GM18505 (cell line): ENCODE measurements around the gene TNIK.

Experiments
- ATAC-seq: cut with Tn5 transposase; IDR thresholded peaks from one replicate; pipeline ENCODE4 v1.9.1; 2021; ENCODE audit not compliant: unreplicated experiment
- POLR2A ChIP-seq: IDR thresholded peaks from 4 replicates; pipeline ENCODE4 v1.6.1; 2011; ENCODE audit warnings: borderline replicate concordance; ENCODE audit not compliant: insufficient read depth, insufficient read length; ENCODE audit errors: extremely low read depth

The TNIK gene

GRCh38 chr3:171061749-171062148, 398.5 kb downstream of the TNIK start:
- ATAC-seq: no peak
- no peak for TF ChIP-seq POLR2A

DNA sequence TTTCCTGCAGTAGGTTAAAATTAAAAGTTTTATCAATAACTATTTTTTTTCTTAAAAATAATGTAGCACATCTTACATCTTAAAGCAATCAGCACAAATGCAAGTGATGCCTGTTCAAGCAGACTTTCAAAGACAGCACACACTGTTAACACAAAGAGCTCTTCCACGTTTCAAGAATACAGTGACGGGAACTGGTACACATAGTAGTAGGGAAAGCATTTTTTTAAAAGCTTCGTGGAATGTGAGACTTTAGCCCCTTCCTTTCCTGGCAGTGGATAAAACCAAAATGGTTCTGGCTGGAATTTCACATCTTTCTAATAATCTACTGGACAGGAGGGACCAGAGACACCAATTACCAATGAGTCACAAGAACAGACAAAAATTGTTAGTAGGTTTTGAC, 400.2 kb downstream of the TNIK start:
- no peak for ATAC-seq
- no peak for TF ChIP-seq POLR2A

DNA sequence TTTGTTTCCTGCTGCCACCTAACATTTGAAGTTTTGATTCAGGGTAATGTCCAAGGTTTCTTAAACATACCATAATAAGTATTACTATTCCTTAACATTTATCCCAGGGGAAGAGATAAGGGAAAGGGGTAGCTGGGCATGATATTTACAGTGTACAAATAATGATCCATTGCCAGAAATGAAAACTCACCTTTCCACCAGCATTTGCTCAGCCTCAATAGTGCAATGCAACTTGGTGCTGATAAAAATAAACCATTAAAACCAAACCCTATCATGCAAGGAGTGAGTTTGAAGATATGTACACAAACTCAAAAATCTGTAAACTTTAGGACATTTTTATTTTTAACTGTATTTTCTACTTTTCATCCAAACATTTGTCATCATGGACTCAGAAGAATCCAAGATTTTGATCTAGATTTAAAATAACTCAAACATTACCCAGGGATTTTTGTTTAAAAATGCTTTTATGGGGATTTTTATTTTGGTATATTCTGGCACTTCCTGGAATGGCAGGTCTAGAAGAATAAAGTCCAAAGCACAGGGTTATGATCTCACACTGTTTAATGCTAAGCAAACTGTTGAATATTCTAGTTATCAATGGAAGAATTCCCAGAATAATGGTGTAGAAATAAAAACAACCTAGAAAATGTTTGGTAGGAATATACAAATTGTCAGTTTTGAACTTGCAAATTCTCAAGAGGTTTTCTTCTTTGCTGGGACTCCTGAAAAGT, 401.2 kb downstream of the TNIK start:
- ATAC-seq: no peak
- no peak for TF ChIP-seq POLR2A

DNA sequence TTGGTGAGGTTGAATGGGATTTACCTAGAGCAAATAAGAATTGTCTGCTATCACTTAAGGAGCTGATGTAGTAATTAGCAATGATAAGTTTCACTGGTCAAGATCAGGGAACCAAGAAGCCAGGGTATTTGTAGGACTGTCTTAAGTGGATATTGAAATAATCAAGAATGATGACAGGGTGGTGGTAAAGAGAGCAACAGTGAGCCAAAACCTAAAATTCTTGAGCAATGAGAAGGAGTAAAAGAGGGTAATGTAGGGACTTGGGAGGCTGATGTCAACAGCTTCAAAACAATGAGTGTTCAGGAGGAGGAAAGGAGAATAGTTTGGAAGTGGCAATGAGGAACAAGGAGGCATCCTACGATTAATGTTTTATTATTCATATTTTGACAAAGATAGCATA, 402.1 kb downstream of the TNIK start:
- TF ChIP-seq POLR2A: no peak
- ATAC-seq: no peak

GRCh38 chr3:171057072-171057471, 403.1 kb downstream of the TNIK start:
- ATAC-seq: no peak
- TF ChIP-seq POLR2A: no peak

GRCh38 chr3:171056528-171056927, 403.7 kb downstream of the TNIK start:
- no peak for TF ChIP-seq POLR2A
- no peak for ATAC-seq

- ATAC-seq: no peak
- no peak for TF ChIP-seq POLR2A
Measured at GRCh38 chr3:171055336-171056178, 404.6 kb downstream of the TNIK start.

- TF ChIP-seq POLR2A: no peak
- no peak for ATAC-seq
Measured at GRCh38 chr3:171054921-171055320, 405.3 kb downstream of the TNIK start.

DNA sequence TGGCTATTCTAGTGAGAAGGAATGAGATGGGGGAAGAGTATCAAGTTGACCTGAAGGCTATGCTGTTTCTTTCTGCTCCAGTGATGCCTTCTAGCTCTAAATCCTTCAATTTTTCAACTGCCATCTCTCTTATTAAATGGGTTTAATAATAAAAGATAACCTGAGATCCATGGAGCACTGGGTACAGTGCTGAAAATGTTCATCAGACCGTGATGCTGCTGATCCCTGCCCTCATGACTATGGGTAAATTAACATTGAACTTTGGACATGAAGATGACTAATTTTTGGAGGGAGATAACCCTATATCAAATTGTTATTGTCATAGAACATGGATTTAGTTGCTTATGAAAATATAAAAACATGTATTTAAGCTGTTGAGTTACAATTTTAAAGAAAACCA, 406.0 kb downstream of the TNIK start:
- ATAC-seq: no peak
- TF ChIP-seq POLR2A: no peak

GRCh38 chr3:171049861-171050444, 410.3 kb downstream of the TNIK start:
- no peak for TF ChIP-seq POLR2A
- peak; percentile 95 for ATAC-seq

DNA sequence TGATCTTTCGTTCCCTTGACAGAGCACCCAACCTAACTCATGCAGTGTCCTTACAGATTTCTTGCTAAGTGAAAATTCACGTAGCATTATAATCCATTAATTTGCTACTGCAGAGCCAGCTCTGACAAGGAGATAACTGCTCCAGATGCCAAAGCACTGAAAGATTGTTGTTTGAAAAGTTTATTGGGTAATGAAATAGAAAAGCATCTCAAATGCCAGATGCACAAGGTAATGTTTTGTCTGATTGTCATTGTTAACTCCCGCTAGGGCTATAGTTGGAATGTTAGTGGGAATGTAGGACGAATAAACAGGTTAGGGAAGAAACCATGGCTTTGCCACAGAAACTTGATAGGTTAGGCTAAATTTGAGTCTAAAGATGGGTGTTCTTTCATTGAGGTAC, 413.4 kb downstream of the TNIK start:
- no peak for ATAC-seq
- TF ChIP-seq POLR2A: no peak

GRCh38 chr3:171044835-171045793, 415.1 kb downstream of the TNIK start:
- ATAC-seq: no peak
- no peak for TF ChIP-seq POLR2A

DNA sequence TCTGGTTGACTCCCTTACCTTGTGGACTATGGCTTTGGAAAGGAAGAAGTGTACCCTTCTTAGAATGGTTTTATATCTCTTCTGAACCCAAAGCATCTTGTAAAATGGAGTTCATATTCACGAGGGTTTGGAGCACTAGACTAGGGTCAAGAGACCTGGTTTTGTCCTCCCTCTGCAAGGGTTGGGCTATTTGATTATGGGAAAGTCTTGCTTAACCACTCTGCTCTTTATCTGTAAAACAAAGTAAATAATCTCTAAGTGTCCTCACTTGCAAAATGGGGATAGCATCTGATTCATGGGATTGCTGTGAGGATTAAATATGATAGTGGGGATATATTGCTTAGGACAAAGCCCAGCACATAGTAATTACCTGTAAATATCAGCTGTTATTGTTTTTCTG, 415.8 kb downstream of the TNIK start:
- no peak for ATAC-seq

More for the DNA sequence above, 415.8 kb downstream of the TNIK start:
- no peak for TF ChIP-seq POLR2A
